ENCODE measurements around the gene HGFAC.

Gene HGFAC

DNA sequence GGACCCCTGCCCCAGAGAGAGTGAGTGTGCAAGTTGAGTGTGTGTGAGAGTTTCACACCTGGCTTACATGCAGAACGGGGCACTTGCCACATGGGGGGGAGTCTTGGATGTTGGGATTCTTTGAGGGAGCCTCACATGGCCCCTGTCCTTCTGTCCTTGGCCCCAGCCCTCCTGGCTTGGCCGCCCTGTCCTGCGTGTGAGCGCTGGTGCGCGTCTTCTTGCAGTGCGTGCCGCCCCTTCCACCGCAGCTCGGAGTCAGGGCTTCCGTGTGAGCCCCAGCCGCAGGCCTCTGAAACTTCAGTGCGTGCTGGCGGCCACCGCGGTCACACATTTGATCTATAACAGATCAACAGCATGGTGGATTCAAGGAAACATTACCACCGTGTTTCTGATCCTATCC is 30.1 kb upstream of the HGFAC start:
- DNase-seq, result no peak

DNA sequence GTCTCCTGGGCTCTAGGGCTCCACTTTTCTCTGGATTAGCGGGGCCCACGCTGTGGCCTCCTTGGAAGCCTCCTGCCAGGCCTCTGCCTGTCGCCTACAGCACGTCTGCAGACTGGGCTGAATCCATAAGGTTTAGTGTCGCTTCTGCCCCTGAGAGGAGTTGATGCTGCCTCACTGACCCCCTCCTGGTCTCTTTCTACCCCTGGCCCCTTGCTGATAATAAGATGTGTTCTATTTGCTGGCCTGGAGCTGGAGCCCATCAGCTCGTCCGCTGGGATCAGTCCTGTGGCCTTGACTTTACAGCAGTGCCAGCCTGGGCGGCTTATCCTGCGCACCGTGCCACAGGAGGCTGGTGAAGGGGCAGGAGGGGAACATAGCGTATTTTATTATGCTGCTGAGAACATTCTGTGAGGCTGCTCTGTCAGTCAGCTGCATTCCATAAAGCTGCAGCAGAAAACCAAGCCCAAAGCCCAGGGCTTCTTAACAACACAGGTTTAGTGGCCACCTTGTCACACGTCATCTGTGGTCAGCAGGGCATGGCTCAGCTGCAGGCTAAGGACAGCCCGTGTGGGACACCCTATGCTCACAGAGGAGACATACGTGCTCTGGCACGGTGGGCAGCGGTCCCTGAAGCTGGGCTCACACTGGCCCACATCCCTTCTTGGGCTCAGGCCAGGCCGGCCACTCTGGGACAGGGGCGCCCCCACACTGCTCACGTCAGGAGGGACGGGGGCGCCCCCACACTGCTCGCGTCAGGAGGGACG is 29.3 kb upstream of the HGFAC start:
- DNase-seq, result no peak

DNA sequence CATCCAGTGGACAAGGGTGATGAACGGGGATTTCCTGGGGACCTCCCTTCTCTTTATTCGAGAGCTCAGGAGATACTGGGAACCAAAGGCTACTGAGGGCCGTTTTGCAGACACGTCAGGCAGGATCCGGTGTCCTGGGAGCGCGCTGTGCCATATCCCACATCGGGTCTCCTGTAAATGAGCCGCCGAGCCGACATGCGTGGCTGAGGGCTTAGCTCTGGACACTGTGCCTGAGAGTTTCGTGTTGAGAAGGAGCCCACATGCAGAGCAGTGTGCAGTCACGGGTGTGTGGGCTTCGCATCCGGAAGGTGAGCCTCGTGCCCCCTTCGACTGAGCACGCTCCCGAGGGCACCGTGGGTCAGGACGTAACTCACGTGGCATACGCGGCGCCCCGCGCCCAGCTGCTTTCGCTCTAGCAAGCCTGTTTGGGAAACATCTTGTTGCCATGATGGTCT is 28.5 kb upstream of the HGFAC start:
- DNase-seq, result no peak

DNA sequence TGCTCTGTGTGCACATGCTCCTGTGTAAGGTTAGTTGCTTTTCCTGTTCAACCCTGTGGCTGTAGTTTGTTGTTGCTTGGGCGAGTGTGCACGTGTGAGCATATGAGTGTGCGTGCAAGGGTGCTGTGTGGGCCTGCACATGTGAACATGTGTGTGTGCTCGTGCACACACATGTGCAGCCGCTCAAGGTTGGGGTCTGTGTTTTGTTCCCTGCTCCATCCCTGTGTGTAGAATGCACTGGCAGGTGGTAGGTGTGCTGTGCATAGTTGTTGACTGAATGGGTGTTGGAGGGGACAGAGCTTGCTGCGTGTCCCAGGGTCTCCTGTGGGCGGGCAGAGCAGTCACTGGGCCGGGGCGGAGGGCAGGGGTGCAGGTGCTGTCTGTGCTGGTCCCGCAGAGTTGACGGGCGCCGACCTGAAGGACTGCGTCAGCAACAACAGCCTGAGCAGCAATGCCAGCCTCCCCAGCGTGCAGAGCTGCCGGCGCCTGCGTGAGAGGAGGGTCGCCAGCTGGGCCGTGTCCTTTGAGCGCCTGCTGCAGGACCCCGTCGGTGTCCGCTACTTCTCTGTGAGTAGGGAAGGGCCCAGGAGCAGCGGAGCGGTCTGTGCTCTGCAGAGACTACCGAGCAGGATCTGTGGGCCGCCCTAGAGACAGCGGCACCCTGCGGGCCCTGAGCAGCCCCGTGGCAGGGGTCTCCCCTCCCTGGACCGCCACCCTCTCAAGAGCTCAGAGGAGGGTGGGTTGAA is 27.9 kb upstream of the HGFAC start:
- no peak for DNase-seq

DNA sequence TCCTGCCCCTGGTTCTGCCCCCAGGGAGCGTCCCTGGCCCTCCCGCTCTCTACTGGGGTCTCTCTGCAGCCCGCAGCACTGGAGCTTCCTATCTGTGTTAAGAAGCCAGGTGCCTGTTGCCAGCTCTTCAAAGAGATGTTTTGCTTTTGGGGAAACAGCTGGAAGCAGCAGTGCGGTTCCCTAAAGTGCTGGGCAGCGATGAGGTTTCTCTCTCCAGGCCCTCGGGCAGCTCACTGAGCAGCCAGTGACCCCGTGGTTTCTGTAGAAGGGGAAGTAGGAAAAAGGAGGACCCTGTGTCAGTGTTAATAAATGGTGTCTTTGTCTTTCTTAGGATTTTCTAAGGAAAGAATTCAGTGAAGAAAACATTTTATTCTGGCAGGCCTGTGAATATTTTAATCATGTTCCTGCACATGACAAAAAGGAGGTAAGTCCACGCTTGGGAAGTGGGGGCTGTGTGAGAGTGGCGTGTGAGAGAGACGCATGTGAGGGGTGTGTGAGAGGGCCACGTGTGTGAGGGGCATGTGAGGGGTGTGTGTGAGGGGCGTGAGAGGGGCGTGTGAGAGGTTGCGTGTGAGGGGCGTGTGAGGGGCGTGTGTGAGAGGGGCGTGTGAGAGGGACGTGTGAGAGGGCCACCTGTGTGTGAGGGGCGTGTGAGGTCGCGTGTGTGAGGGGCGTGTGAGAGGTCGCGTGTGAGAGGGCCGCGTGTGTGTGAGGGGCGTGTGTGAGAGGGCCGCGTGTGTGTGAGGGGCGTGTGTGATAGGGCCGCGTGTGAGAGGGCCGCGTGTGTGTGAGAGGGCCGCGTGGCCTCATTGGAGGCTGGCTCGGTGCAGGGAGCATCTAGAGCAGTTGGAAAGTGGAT is 27.1 kb upstream of the HGFAC start:
- DNase-seq, result peak in 1 of 2 donors; percentile 24

DNA sequence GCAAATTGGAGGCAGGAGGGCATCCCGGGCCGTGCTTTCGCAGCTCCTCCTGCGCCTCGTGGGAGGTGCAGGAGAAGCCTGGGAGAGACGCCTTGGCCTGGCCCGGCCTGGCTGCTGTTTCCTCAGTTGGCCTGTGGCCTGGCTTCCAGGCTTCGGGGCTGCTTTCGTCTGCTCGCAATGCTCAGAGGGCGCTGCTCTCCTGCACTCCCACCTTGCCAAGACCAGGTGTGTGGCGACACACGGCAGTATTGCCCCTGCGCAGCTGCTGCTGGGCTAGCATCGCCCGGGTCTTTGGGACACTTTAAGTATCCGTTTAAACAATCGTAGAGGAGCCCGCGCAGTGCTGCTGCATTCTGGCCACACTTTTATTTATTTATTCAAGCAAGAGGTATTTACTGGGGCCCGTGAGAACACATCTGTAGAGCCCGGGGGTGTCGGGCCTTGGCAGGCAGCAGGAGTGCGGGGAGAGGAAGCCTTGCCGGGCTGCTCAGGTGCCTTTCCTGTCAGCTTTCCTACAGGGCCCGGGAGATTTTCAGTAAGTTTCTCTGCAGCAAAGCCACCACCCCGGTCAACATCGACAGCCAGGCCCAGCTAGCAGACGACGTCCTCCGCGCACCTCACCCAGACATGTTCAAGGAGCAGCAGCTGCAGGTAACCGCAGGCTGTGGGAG is 26.2 kb upstream of the HGFAC start:
- peak in 1 of 2 donors; percentile 8 for DNase-seq

DNA sequence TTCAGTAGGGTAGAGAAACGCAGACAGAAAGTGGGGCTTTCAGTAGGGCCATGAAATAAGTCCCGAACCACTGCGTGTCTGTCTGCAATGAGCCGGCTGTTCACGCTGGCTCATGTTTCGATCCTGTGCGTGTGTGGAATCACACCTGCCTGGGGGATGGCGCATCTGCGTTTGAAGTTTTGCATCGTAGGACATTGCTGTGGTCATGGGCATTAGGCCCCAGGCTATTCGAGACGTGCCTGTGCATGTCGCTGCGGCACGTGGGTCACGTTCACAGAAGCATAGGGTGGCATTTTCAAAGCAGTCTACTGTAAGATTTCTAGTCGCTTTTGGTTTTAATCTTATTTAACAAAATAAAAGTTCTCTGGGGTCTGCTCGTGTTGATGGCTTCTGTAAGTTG is 25.5 kb upstream of the HGFAC start:
- DNase-seq, result no peak

DNA sequence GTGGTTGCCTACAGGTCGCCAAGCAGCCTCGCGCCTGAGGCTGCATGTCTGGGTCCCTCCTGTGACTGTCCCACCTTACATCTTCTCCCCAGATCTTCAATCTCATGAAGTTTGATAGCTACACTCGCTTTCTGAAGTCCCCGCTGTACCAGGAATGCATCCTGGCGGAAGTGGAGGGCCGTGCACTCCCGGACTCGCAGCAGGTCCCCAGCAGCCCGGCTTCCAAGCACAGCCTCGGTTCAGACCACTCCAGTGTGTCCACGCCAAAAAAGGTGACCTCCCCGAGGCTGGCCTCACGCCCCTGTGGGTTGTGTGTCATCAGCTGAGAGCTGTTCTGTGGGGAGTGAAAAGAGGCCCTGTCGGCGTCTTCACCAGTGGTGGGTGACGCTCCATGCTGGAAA is 24.9 kb upstream of the HGFAC start:
- DNase-seq, result no peak

DNA sequence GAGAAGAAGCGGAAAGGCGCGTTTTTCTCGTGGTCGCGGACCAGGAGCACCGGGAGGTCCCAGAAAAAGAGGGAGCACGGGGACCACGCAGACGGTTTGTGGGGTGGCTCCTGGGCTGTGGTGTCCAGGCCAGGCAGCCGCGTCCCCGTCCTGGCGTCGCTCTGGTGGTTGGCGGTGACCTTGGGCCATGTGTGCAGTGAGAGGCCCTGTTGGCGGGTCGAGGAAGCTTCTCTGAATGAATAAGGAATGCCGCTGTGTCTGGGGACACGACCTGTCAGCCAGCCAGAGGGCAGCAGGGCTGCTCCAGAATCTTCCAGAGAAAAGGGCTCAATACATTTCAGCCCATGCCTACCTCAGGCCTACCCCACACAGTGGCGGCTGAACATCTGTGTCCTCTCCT is 24.3 kb upstream of the HGFAC start:
- DNase-seq, result no peak

DNA sequence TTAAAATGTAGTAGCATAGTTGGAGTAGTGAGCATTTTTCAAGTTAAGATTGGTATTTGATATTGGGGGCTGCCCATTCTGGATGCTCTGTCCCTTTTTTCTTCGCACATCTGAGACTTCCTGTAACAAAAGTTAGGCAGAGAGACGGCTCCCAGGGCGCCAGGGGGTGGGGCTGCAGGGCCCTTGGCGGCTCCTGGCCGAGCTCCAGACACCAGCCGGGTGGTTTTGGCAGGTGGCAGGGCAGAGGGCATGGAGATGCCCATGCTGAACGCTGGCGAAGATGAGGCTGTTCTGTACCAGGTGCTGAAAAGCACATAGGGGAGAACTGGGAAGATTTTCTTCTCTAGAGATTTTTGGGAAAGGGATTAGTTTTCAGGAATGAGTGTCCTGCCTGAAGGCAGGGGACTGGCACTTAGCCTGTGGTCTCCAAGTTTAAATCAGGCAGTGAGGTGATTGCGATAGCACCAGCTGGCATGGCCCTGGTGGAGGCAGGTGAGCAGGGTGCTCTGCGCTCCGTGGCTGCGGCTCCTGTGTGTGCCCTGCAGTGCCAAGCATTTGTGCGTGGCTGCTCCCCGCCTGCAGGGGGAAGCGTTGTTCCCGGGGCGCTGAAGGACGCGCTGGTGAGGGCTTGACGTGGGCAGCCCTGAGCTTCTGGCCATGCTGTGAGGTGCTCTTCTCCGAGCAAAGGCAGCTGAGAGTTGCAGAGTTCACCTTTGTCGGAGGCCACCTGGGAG is 23.6 kb upstream of the HGFAC start:
- DNase-seq, result no peak

DNA sequence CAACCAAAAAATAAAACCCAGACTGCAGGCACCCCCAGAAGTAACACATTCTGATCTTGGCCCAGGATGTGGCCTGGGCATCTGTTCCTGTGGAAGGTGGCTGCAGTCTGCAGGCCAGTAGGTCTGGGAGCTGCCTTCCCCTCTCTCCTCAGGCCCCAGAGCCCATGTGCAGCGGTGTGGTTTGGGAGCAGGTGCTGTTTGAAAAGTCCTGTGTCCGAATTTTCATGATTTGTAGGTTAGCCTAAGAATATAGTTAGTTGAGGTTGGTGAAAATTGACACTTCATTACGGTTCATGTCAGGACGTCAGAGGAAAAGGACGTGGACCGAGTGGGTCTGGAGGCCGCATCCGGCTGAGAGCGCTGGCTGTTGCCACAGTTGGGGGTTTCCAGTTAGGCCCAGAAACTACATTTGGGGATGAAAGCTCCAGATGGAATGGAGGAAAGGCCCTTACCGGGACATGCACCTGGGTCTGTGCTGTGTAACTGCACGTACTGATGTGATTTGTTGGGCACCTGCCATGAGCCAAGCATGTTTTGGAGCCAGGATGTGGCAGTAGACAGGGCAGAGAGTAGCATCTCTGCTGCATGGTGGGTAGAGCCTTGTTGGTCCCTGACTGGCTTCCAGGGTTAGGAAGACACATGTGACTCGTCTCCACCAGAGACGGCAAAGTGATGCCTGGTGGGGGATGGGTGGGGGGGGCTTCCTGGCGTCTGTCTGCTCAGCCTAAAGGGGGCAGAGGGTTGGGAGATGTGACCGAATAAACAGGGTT is 21.7 kb upstream of the HGFAC start:
- no peak for DNase-seq

DNA sequence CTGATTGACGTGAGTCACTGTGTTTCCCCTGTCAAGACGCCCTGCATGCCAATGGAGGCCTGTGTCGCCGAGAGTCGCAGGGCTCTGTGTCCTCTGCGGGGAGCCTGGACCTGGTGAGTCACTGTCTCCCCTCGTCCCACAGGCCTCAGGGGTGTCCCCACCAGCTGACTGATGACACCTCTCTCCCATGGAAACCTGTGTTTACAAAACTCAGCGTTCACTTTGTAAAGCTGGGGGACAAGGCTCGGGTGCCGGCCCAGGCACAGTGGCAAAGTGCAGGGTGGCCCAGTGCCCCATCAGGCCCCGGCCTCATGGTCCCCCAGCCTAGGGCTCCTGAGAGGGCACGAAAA is 21.2 kb upstream of the HGFAC start:
- no peak for DNase-seq

DNA sequence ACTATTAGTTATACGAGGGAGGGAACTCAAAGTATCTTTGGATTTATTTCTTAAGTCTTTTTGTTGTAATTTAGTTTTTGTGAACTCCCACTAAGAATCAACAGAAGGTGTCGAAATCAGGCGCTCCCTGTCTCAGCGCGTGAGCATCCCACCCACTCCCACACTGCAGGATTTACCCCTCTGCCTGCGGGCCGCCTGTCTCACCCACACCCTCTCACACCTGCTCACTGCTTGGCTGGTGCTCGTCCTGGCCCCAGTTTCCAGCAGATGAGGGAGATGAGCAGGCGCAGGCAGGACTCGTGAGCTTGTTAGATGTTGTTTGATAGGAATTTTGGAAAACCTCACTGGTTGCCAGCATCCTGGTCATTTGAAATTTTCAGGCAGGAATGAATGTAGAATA is 20.8 kb upstream of the HGFAC start:
- no peak for DNase-seq

DNA sequence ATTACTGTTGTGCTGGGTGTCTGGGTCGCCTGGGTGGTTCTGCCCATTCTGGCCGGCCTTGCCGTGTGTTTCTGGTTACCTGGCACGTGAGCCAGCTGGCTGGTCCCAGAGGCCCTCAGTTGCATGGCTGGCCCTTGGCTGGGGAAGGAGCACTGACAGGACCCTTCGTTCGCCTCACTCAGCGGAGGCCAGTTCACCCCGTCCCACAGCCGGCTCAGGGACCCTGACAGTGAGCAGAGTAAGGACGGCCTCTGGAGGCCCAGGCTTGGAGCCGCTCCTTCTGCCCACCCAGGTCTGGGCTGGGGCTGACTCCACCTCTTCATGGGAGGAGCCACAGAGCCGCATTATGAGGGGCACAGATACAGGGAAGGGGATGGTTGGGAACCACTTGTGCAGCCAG is 20.3 kb upstream of the HGFAC start:
- no peak for DNase-seq

DNA sequence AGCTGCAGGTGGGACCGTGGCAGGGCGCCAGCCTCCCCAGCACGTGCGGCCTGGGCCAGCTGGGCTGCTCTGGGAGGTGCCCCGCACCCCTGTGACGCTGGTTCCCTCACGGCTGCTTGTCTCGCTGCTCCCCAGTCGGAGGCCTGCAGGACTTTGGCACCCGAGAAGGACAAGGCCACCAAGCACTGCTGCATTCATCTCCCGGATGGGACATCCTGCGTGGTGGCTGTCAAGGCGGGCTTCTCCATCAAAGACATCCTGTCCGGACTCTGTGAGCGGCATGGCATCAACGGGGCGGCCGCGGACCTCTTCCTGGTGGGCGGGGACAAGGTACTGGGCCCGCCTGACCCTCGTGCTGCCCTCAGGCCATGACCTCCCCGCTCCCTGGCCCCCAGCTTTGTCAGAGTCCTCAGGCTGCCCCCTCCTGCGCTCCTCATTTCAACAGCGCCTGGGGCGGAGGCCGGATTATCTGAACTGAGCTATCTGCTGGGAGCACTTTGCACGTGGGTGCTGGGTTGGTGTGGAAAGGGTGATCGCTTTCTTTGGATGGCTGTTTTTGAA is 19.4 kb upstream of the HGFAC start:
- no peak for DNase-seq

DNA sequence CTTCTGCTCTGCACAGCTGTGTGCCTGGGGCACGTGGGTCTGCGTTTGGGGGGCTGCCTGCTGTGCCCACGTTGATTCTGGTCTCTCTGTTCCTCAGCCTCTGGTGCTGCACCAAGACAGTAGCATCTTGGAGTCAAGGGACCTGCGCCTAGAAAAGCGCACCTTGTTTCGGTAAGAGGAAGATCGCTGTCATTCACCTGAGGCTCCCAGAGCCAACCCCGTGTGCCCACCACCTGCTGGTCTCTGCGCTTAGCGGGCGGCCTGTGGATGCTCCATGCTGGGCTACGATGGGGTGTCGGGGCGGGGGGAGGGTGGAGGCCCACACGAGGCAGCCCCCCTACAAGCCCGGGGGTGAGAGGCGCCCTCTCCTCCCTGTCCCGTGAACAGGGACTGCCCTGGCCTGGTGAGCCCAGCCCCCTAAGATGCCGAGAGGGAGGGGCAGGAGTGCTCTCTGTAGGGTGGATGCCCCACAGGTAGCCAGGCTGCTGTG is 18.9 kb upstream of the HGFAC start:
- DNase-seq, result no peak

DNA sequence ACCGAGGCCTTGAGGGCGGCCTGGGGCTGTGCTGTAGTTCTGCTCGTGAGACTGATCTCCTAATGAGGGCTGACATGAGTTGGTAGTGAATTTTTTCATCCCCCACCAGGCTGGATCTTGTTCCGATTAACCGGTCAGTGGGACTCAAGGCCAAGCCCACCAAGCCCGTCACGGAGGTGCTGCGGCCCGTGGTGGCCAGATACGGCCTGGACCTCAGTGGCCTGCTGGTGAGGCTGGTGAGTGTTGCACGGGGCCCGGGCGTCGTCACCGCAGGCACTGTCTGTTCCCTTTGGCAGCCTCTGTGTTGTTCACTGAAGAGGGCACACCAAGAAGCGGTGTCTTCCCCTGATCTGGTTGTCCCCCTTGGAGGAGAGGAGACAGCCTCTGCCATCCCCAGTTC is 18.4 kb upstream of the HGFAC start:
- no peak for DNase-seq

DNA sequence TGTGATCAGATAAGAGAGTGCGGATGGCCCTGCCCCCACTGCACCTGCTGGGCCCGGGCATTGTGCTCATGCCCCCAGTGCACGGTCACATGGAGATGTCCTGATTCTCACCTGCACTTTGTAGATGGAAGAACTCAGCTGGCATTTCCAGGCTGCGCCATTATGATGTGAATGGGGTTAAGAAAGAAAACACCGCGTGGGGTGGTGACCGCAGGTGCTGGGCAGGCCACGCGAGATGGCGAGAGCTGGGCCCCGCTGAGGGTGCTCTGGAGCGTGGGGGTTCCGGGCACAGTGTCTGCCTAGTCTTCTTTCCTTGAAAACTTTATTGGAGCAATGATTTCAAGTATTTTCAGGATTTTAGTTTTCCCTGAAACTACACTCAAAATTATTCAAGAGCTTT is 17.8 kb upstream of the HGFAC start:
- no peak for DNase-seq

DNA sequence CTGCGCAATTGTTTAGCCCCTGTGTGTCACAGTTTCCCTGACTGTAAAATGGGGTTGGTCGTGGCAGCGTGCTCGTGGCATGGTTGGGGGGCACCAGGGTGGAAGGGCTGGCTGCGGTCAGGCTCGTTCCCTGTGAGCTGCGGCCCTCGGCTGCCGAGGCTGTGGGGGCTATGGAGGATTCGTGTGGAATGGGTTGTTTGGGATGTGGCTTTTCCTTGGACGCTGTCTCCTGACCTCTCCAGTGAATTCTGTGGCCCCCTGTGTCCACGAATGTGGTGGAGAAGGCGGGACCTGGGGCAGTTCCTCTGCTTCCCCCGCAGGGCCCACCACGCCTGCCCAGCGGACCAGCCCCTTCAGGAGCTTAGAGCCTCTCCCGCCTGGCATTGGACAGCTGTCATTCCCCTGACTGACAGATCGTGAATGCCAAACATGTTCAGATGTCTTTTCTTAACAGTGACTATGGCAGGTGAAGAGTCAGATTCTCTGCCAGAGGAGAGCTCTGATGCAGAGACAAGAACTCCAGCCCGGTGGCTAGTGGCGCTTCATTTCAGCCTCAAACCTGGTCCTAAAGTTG is 17.2 kb upstream of the HGFAC start:
- DNase-seq, result no peak

DNA sequence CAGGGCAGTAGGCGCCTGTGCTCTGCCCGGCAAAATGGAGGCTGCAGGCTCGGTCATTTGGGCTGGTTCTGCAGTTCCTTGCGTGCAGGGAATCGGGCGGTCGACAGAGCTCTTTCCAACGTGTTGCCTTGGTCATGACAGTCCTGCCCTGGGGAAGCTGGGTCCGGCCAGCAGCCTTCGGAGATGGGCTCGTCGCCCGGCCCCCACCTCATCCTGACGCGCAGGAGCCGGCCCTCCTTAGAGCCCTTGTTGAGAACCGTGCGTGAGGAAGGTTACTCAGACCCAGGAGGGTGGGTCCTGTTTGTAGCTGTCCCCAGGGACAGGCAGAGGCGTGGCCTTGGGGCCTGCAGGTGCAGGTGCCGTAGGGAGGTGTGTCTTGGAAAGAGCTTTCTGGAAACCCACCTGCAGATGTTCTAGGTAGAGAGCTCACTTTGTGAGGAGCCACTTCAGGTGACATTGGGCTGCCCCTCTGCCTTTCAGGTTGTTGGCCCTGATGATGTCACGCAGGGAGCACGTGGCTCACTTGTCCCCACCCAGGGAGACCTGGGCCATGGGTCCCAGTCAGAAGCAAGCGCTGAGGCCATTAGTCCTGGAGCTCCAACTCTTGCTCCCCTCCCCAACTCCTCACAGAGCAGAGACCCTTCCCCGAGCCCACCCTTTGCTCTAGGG is 15.2 kb upstream of the HGFAC start:
- DNase-seq, result no peak

Measured in CD4-positive, alpha-beta T cell treated with Interleukin-4 for 1 hour (primary cell).